Neutrophil (primary cell): ENCODE measurements around the gene LY6G6D.

ENCODE experiments used
- H3K27ac ChIP-seq: fragments of 200-600 bp; sonication (generic); 2 replicates; pipeline ENCODE4 v1.5.1; 2016; ENCODE audit warnings: mild to moderate bottlenecking, moderate library complexity
- H3K27me3 ChIP-seq: fragments of 200-600 bp; sonication (generic); 2 replicates; pipeline ENCODE4 v1.6.0; 2016; ENCODE audit warnings: mild to moderate bottlenecking
- H3K36me3 ChIP-seq: fragments of 200-600 bp; sonication (generic); 2 replicates; pipeline ENCODE4 v1.5.1; 2017
- H3K4me1 ChIP-seq, 2 experiments: fragments of 200-600 bp in 1 of 2; sonication (generic) in 1 of 2; 1 replicate in 1 of 2; 2 replicates in 1 of 2; pipeline versions ENCODE4 v1.5.1 to v1.6.1; 2013 to 2016; ENCODE audit warnings: low read depth in 1 of 2, low read length in 1 of 2, mild to moderate bottlenecking in 1 of 2, moderate library complexity in 1 of 2; ENCODE audit not compliant: control insufficient read depth in 1 of 2, insufficient read depth in 1 of 2
- H3K4me3 ChIP-seq, 2 experiments: fragments of 200-600 bp in 1 of 2; sonication (generic) in 1 of 2; 1 replicate in 1 of 2; 2 replicates in 1 of 2; pipeline ENCODE4 v1.5.1; 2013 to 2016; ENCODE audit warnings: low read depth in 1 of 2, low read length in 1 of 2, mild to moderate bottlenecking in 1 of 2, moderate library complexity in 1 of 2
- H3K9me3 ChIP-seq: fragments of 200-600 bp; sonication (generic); 2 replicates; pipeline ENCODE4 v1.5.1; 2016
- TF ChIP-seq, protein P1 (sequence below): fragments of 200-600 bp; sonication (generic); IDR thresholded peaks from 2 replicates; pipeline ENCODE4 v1.5.1; 2016; ENCODE audit warnings: antibody characterized with exemption

LY6G6D gene

DNA sequence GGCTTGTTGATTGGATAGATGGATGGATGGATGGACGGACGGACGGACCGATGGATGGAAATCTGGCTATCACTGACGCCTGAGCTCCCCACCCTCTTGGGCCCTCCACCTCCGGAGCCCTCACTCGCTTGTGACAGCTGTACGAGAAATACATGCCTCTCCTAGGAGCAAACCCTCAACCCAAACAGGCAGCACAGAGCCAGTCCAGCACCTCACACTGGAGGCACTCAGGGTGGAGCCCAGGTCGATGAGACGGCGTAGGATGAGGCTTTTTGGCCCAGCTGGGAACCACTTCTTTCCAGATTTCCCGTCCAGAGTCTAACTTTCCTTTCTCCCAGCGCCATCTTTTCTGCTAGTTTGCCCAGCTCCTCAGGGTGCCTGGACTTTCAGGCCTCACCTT lies 31.6 kb upstream of the LY6G6D start:
- H3K9me3 ChIP-seq = no peaks in the 10 kb centered on the region
- peak overlapping the region; percentile 25 for H3K27ac ChIP-seq
- peaks cover 56% of the 10 kb centered on the region for H3K36me3 ChIP-seq
- H3K27me3 ChIP-seq = peaks cover 19% of the 10 kb centered on the region
- TF ChIP-seq, protein P1, sequence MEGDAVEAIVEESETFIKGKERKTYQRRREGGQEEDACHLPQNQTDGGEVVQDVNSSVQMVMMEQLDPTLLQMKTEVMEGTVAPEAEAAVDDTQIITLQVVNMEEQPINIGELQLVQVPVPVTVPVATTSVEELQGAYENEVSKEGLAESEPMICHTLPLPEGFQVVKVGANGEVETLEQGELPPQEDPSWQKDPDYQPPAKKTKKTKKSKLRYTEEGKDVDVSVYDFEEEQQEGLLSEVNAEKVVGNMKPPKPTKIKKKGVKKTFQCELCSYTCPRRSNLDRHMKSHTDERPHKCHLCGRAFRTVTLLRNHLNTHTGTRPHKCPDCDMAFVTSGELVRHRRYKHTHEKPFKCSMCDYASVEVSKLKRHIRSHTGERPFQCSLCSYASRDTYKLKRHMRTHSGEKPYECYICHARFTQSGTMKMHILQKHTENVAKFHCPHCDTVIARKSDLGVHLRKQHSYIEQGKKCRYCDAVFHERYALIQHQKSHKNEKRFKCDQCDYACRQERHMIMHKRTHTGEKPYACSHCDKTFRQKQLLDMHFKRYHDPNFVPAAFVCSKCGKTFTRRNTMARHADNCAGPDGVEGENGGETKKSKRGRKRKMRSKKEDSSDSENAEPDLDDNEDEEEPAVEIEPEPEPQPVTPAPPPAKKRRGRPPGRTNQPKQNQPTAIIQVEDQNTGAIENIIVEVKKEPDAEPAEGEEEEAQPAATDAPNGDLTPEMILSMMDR = no peak
- H3K4me1 ChIP-seq = peaks cover 16 to 20% of the 10 kb centered on the region in 2 experiments
- H3K4me3 ChIP-seq = no peak overlapping the region

DNA sequence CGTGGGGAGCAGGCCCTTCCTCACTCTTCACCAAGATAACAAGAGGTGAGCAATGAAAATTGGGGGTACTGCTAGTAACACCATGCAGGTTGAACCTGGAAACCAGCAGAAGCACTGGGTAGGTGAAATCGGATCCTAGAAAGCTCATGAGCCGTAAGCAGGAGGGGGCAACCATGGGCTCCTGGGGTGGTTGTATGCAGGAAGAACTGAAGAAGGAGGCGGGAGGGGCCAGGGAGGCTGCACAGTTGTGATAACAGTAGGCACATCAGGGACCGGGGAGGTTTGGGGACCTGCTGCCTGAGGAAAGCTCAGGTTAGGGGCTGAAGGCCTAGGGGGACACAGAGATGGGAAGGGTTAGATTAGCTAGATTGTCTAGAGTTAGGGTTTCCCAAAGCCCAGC lies 28.7 kb upstream of the LY6G6D start:
- peak overlapping the region; percentile 36 for H3K27ac ChIP-seq
- peaks cover 3 to 9% of the 10 kb centered on the region in 2 experiments for H3K4me1 ChIP-seq
- TF ChIP-seq, protein P1 = no peak
- H3K9me3 ChIP-seq = no peaks in the 10 kb centered on the region
- peaks cover 16% of the 10 kb centered on the region for H3K27me3 ChIP-seq
- H3K4me3 ChIP-seq = no peak overlapping the region
- H3K36me3 ChIP-seq = peaks cover 85% of the 10 kb centered on the region

DNA sequence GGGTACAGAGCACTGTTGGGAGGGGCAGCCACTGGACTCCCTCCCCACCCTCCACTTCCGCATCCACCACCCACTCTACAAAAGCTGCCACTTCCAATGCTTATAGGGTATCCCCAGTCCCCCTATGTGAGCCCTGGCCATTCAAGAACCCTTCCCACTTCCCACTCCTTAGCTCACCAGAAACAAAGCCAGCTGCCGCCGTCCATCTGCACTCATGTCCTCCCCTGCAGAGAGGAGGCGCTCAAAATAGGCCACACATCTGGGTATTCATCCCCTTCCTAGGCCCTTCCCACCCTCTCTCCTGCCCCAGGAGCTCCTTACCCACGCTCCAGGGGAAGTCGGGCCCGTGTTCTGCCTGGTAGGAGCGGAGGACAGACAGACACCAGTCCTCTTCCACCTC lies 27.8 kb upstream of the LY6G6D start:
- H3K36me3 ChIP-seq = peaks cover 93% of the 10 kb centered on the region
- no peak overlapping the region for H3K27ac ChIP-seq
- H3K9me3 ChIP-seq = no peaks in the 10 kb centered on the region
- peaks cover 0 to 6% of the 10 kb centered on the region in 2 experiments for H3K4me1 ChIP-seq
- TF ChIP-seq, protein P1 = no peak
- no peak overlapping the region for H3K4me3 ChIP-seq
- peaks cover 8% of the 10 kb centered on the region for H3K27me3 ChIP-seq

DNA sequence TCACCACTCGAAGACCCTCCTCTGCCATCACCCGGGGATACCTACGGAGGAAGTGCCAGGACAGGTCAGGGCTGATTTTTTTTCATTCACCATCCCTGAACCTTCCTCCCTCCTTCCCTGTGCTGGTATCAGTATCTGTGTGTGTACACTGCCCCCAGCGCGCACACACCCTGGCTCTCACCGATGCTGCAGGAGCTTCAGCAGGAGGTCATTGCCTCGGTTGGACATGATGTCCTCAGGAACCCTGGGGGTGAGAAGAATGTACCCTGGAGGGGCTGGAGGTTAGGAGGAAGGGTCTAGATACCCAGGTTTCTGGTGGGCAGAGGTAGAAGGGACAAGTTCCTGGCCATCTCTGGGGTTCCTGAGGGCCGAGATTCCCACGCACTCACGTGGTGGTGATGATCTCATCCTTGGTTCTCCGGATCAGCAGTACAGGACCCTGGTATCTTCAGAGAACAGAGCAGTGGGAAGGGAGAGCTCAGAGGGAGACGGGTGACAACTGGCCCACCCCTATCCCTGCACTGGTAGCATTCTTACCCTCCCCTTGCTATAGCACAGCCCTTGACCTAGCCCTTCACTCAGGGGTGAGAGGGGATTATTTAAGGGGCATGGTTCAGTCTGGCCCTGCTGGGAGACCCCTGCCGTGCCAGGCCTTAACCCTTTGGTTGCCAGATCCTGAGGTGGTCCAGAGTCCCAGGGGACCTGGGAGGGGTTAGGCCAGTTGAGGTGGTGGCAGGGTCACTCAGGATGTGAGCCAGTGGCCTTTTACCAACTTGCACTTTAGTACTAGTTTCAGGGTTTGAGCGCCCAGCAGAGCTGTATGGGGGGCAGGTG lies 27.1 kb upstream of the LY6G6D start:
- Histone ChIP-seq H3K27me3 (peaks cover 3% of the 10 kb centered on the region), H3K9me3 (no peaks in the 10 kb centered on the region), H3K27ac (no peak overlapping the region), H3K36me3 (peaks cover 97% of the 10 kb centered on the region), H3K4me1 (peaks cover 0 to 4% of the 10 kb centered on the region in 2 experiments), H3K4me3 (no peak overlapping the region)
- TF ChIP-seq, protein P1 = no peak

DNA sequence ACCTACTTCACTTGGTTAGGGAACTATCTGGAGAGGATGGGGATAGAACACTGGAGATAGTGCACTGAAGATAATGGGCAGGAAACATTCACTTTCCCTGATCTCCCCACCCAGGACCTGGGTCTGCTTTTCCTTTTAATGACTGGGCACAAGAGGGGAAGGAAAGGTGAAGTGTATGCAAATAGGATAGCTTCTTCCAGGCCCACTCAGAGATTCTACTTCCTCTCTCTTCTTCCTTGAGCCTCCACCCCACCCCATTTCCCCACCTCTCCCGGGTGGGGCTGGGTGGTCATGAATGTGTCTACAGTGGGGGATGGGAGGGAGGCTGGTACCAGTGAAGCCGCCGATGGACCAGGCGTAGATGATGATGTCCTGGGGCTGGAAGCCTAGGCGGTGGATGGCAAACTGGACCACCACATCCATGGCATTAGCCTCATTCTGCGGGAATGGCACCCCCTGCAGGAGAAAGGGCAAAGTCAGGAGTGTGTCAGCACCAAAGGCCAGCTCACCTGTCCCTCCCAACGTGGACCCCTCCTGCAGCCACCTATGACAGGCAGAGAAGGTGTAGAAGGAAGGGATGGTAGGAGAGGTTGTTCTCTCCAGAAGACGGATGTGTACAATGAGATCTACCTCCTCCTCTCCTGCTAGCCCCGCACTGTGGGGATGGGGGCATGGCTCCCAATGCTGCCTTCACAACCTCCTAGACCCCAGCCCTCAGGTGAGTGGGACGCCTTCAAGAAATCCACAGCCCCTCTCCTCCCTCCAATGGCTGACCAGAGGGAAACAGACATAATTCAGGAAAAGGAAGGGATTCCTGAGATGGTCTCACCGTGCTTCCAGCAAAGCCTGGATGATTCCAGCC lies 25.7 kb upstream of the LY6G6D start:
- Histone ChIP-seq H3K36me3 (peaks cover 98% of the 10 kb centered on the region), H3K4me1 (no peaks in the 10 kb centered on the region), H3K9me3 (no peaks in the 10 kb centered on the region), H3K27ac (peak overlapping the region; percentile 23), H3K4me3 (no peak overlapping the region), H3K27me3 (no peaks in the 10 kb centered on the region)
- TF ChIP-seq, protein P1 = no peak
